HEK293T (cell line): Measurements from ENCODE around the gene GSAP.

Experiments
- ARNT ChIP-seq: fragments of 450-650 bp; IDR thresholded peaks from 2 replicates; pipeline ENCODE4 v1.6.1; 2017; ENCODE audit warnings: mild to moderate bottlenecking
- BHLHE40 ChIP-seq: fragments of 450-650 bp; IDR thresholded peaks from 2 replicates; pipeline ENCODE4 v1.6.1; 2016; ENCODE audit warnings: mild to moderate bottlenecking, moderate library complexity, borderline replicate concordance
- ELF4 ChIP-seq: fragments of 450-650 bp; IDR thresholded peaks from 2 replicates; pipeline ENCODE4 v1.6.1; 2017; ENCODE audit warnings: antibody characterized with exemption
- FOXM1 ChIP-seq: fragments of 450-650 bp; IDR thresholded peaks from 2 replicates; pipeline ENCODE4 v1.6.1; 2017; ENCODE audit warnings: mild to moderate bottlenecking, borderline replicate concordance
- LEF1 ChIP-seq: fragments of 450-650 bp; IDR thresholded peaks from 2 replicates; pipeline ENCODE4 v1.6.1; 2017; ENCODE audit warnings: mild to moderate bottlenecking, borderline replicate concordance
- NFRKB ChIP-seq: fragments of 450-650 bp; IDR thresholded peaks from 2 replicates; pipeline ENCODE4 v1.6.1; 2016; ENCODE audit warnings: mild to moderate bottlenecking, moderate library complexity
- SP1 ChIP-seq: fragments of 450-650 bp; IDR thresholded peaks from 2 replicates; pipeline ENCODE4 v1.6.1; 2017
- SUZ12 ChIP-seq: fragments of 450-650 bp; IDR thresholded peaks from 2 replicates; pipeline ENCODE4 v1.6.1; 2016; ENCODE audit warnings: mild to moderate bottlenecking

DNA sequence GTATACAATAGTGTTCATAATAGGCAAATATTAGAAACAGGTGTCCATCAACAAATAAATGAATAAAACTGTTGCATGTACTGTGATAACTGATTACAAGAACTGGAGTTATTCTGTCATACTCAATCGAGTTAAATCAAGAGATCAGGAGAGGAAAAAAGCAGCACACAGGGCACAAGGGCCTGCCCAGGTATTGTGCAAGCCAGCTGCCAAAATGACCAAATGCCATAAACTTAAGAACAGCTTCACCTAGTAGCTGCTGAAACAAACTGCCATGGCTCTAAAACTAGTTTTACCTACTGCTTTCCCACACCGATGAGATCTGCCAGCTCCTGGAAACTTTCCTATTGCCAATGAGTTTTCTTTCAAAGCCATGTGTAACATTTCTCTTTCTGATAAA, 12.2 kb downstream of the GSAP start:
- no peak for TF ChIP-seq LEF1
- no peak for TF ChIP-seq ARNT
- TF ChIP-seq NFRKB = no peak
- no peak for TF ChIP-seq ELF4
- TF ChIP-seq SUZ12 = no peak
- TF ChIP-seq BHLHE40 = no peak
- no peak for TF ChIP-seq FOXM1
- no peak for TF ChIP-seq SP1
